ENCODE data around the gene MZT2A.
"Not testable (repeated sequence)": the region's sequence is repeated elsewhere in the genome, so short reads cannot be mapped to it uniquely, and the experiment has no call there.

Gene MZT2A

DNA sequence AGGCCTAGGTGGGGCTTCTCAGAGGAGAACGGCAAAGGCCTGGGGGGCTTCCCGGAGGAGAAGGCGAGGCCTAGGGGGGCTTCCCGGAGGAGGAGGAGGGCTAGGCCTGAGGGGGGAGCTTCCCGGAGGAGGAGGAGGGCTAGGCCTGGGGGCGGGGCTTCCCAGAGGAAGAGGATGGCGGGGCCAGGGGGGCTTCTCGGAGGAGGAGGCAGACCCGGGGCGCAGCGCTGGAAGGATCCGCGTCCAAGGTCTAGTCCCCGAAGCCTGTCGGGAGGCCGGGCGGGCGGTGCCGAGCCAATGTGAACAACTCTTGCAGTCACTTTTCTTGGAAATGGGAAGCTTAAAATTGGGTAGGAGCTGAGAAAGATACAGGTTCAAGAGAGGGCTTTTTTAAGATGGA, 46.3 kb downstream of the MZT2A start:
- DNase-seq, result no peak

- DNase-seq, result not testable (repeated sequence)
Observed at GRCh38 chr2:131445515-131445797, 46.7 kb downstream of the MZT2A start.

GRCh38 chr2:131444736-131445514, 47.3 kb downstream of the MZT2A start:
- DNase-seq, result not testable (repeated sequence)

- not testable (repeated sequence) for DNase-seq
Observed at GRCh38 chr2:131440742-131441468, 51.3 kb downstream of the MZT2A start.
